Esophagus squamous epithelium (tissue), 5 donors: ENCODE results near the gene RACK1. TPM values are rescaled to one million over a fixed set of nuclear protein-coding genes. Genes with fewer than 3 reads are reported as not detected.

ENCODE experiments used
- DNase-seq: peaks from one replicate; lab custom pipeline; 2025; lab: John Stamatoyannopoulos, UW
- H3K27ac ChIP-seq, 4 donors: fragments of 200-600 bp; sonication (generic); one replicate each; pipeline ENCODE4 v1.5.1; 2016 to 2019; ENCODE audit warnings: mild to moderate bottlenecking in 1 of 4
- H3K27me3 ChIP-seq, 4 donors: fragments of 200-600 bp; sonication (generic); 1 replicate in 3 of 4; 2 replicates in 1 of 4; pipeline versions ENCODE4 v1.5.1 to v1.6.0; 2017 to 2021; ENCODE audit warnings: antibody characterized with exemption in 1 of 4
- H3K36me3 ChIP-seq, 3 donors: fragments of 200-600 bp; sonication (generic); one replicate each; pipeline ENCODE4 v1.5.1; 2016 to 2019
- H3K4me1 ChIP-seq, 3 donors: fragments of 200-600 bp; sonication (generic); one replicate each; pipeline ENCODE4 v1.5.1; 2017 to 2019
- H3K4me3 ChIP-seq, 4 donors: fragments of 200-600 bp; sonication (generic); 1 replicate in 3 of 4; 2 replicates in 1 of 4; pipeline ENCODE4 v1.5.1; 2016 to 2019; ENCODE audit warnings: mild to moderate bottlenecking in 2 of 4, moderate library complexity in 1 of 4
- H3K9me3 ChIP-seq, 3 donors: fragments of 200-600 bp; sonication (generic); one replicate each; pipeline ENCODE4 v1.5.1; 2016 to 2019
- CTCF ChIP-seq, 6 experiments: fragments of 450-650 bp in 4 of 6; fragments of 200-600 bp in 2 of 6; sonication (generic) in 2 of 6; IDR thresholded peaks; one replicate each; pipeline ENCODE4 v1.5.1; 2016 to 2019; ENCODE audit warnings: antibody characterized with exemption in 6 of 6, mild to moderate bottlenecking in 4 of 6, moderate library complexity in 4 of 6
- POLR2A ChIP-seq, 4 donors: fragments of 450-650 bp; IDR thresholded peaks; one replicate each; pipeline ENCODE4 v1.6.1; 2017; ENCODE audit warnings: antibody characterized with exemption in 4 of 4, mild to moderate bottlenecking in 4 of 4, moderate library complexity in 3 of 4
- WGBS, 2 donors: methylation state at CpG; one replicate each; pipeline ENCODE4 v1.1.5; 2018; 5-methylcytosine and 5-hydroxymethylcytosine counted together
- intact Hi-C: fragments of 100-400 bp; cut with DNase I; formaldehyde crosslinking; loops from one replicate; pipeline ENCODE4 v1.15.0; 2022
- total RNA-seq, 4 donors: library from RNA; depleted of rRNA; stranded (reverse); fragments of >200 nt; gene quantifications; one replicate each; pipeline ENCODE4 v1.1.0, GENCODE V29; 2016
- donor health status: DM: yes; HTN: yes; CAD: no.

The RACK1 gene
- total RNA-seq, 4 donors from 2014 or later = 1,705 to 2,735 (median 2,064) TPM

- DNase-seq = no peak
- Histone ChIP-seq H3K27ac (no peak overlapping the region), H3K27me3 (no peaks in the 10 kb centered on the region), H3K4me1 (peaks cover under 1 to 15% (median 7%) of the 10 kb centered on the region in 3 donors), H3K4me3 (no peak overlapping the region), H3K9me3 (no peaks in the 10 kb centered on the region), H3K36me3 (peaks cover 0 to 68% (median 4%) of the 10 kb centered on the region in 3 donors)
- intact Hi-C loops = no loop called here
- WGBS, 2 donors = 77 to 80% methylated on average over 10 of the region's 12 CpGs
- TF ChIP-seq POLR2A (IDR thresholded peaks at IDR 0.05) = no peak
- no peak for TF ChIP-seq CTCF (IDR thresholded peaks at IDR 0.05)
These were observed 45.5 kb downstream of the RACK1 start for GRCh38 chr5:181198106-181198685.

- H3K4me1 ChIP-seq = peaks cover 0 to 15% (median 4%) of the 10 kb centered on the region in 3 donors
- intact Hi-C loops = no loop called here
- H3K36me3 ChIP-seq = peaks cover 0 to 68% (median 4%) of the 10 kb centered on the region in 3 donors
- H3K27ac ChIP-seq = no peak overlapping the region
- 71 to 75% methylated on average over 7 of the region's 8 CpGs for WGBS, 2 donors
- no peaks in the 10 kb centered on the region for H3K27me3 ChIP-seq
- H3K9me3 ChIP-seq = no peaks in the 10 kb centered on the region
- TF ChIP-seq POLR2A (IDR thresholded peaks at IDR 0.05) = no peak
- TF ChIP-seq CTCF (IDR thresholded peaks at IDR 0.05) = no peak
- DNase-seq = no peak
- no peak overlapping the region for H3K4me3 ChIP-seq
These were observed 46.3 kb downstream of the RACK1 start for GRCh38 chr5:181197326-181197951.

- intact Hi-C loops = no loop called here
- H3K9me3 ChIP-seq = no peaks in the 10 kb centered on the region
- no peaks in the 10 kb centered on the region for H3K27me3 ChIP-seq
- 83 to 89% methylated on average over 1 to 6 of the region's 45 CpGs for WGBS, 2 donors
- H3K4me1 ChIP-seq = peaks cover 0 to 23% (median 9%) of the 10 kb centered on the region in 3 donors
- DNase-seq = no peak
- no peak overlapping the region for H3K27ac ChIP-seq
- TF ChIP-seq CTCF (IDR thresholded peaks at IDR 0.05) (no peak), POLR2A (IDR thresholded peaks at IDR 0.05) (no peak)
- H3K4me3 ChIP-seq = no peak overlapping the region
- peaks cover 0 to 60% (median 0%) of the 10 kb centered on the region in 3 donors for H3K36me3 ChIP-seq
These were observed 48.4 kb downstream of the RACK1 start for GRCh38 chr5:181195249-181195761.

GRCh38 chr5:181194489-181195248 is 49.0 kb downstream of the RACK1 start:
- H3K27ac ChIP-seq = no peak overlapping the region
- H3K4me1 ChIP-seq = peaks cover 0 to 29% (median 10%) of the 10 kb centered on the region in 3 donors
- 86 to 87% methylated on average over 6 to 14 of the region's 21 CpGs for WGBS, 2 donors
- H3K27me3 ChIP-seq = no peaks in the 10 kb centered on the region
- TF ChIP-seq CTCF (IDR thresholded peaks at IDR 0.05) (no peak), POLR2A (IDR thresholded peaks at IDR 0.05) (no peak)
- no peak for DNase-seq
- H3K36me3 ChIP-seq = peaks cover 0 to 54% (median 0%) of the 10 kb centered on the region in 3 donors
- H3K9me3 ChIP-seq = no peaks in the 10 kb centered on the region
- no peak overlapping the region for H3K4me3 ChIP-seq
- intact Hi-C loops = no loop called here
